HepG2 (cell line): ENCODE data around the gene STXBP4. TPM values are rescaled to one million over a fixed set of nuclear protein-coding genes. Genes with fewer than 3 reads are reported as not detected.

ENCODE experiments used
- STAT5B ChIP-seq: sonication (generic); formaldehyde crosslinking; IDR thresholded peaks from 2 replicates; pipeline ENCODE4 v1.4.0; 2020; ENCODE audit warnings: missing genetic modification reagents
- YEATS4 ChIP-seq: sonication (generic); formaldehyde crosslinking; IDR thresholded peaks from 2 replicates; pipeline ENCODE4 v1.4.0; 2020; ENCODE audit warnings: missing genetic modification reagents, borderline replicate concordance
- ZFP1 ChIP-seq: IDR thresholded peaks from 2 replicates; pipeline ENCODE4 v1.6.1; 2016
- ZNF329 ChIP-seq: sonication (generic); formaldehyde crosslinking; IDR thresholded peaks from 2 replicates; pipeline ENCODE4 v1.9.0; 2021; ENCODE audit warnings: low read depth, mild to moderate bottlenecking, missing genetic modification reagents
- ZNF343 ChIP-seq: sonication (generic); formaldehyde crosslinking; IDR thresholded peaks from 2 replicates; pipeline ENCODE4 v1.4.0; 2020; ENCODE audit warnings: mild to moderate bottlenecking, missing genetic modification reagents
- ZNF556 ChIP-seq: sonication (generic); formaldehyde crosslinking; IDR thresholded peaks from 2 replicates; pipeline ENCODE4 v1.4.0; 2020; ENCODE audit warnings: mild to moderate bottlenecking, missing genetic modification reagents, borderline replicate concordance
- ZNF670 ChIP-seq: sonication (generic); formaldehyde crosslinking; IDR thresholded peaks from 2 replicates; pipeline ENCODE4 v1.8.0; 2022; ENCODE audit warnings: mild to moderate bottlenecking, missing genetic modification reagents, borderline replicate concordance
- polyA plus RNA-seq, 8 experiments: library from polyadenylated mRNA; depleted of rRNA in 3 of 8; stranded (reverse) in 7 of 8; unstranded in 1 of 8; fragments of >200 nt; fragmentation: Illumina TruSeq in 4 of 8; extraction: Trizol in 4 of 8; gene quantifications; 2 replicates each; pipeline versions ENCODE4 v1.2.1 to v1.2.3, GENCODE V29; 2011 to 2016; ENCODE audit warnings: low read depth in 4 of 8, missing spikeins in 1 of 8, mixed read lengths in 1 of 8; ENCODE audit not compliant: insufficient read depth in 1 of 8
- total RNA-seq, 5 experiments: library from RNA; depleted of rRNA; stranded (reverse); fragments of >200 nt; fragmentation: Illumina TruSeq; extraction: Trizol; gene quantifications; 2 replicates each; pipeline ENCODE4 v1.2.3, GENCODE V29; 2016; ENCODE audit warnings: low read depth in 1 of 5
- TF ChIP-seq, protein P1 (sequence below): sonication (generic); formaldehyde crosslinking; IDR thresholded peaks from 2 replicates; pipeline ENCODE4 v1.8.1; 2023; ENCODE audit warnings: missing genetic modification reagents, inconsistent platforms, borderline replicate concordance
- TF ChIP-seq, protein P2 (sequence below), 2 experiments: IDR thresholded peaks; 2 replicates each; pipeline ENCODE4 v1.6.1; 2011 to 2012; ENCODE audit warnings: low read length in 2 of 2, borderline replicate concordance in 1 of 2, low read depth in 1 of 2, mild to moderate bottlenecking in 1 of 2, moderate library complexity in 1 of 2
- TF ChIP-seq, protein P3 (sequence below): sonication (generic); formaldehyde crosslinking; IDR thresholded peaks from 2 replicates; pipeline ENCODE4 v1.4.0; 2020; ENCODE audit warnings: missing genetic modification reagents

Gene STXBP4
- total and polyA plus RNA-seq, 2 of the 13 experiments (the other 11 are each of a cell fraction or from before 2014, with no cell fraction given) = 8.5 to 36.1 TPM

DNA sequence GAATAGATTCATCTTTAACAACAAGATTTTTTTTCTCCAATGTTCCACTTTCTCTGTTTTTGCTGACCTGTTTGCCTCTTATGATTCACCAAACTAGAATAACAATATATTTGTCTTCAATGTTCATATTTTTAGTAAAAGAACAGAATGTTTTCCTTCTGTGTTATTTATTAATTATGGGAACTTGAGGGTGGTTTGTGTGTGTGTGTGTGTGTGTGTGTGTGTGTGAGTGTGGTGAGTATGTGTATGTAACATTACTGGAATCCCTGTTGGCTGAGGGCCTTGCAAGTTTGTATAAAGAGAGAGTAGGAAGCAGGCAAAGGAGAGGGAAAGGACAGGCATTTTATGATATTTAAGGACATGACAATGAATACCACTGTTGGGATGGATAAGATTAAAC is 13.8 kb downstream of the STXBP4 start (continued):
- no peak for TF ChIP-seq ZNF556 (CRISPR knock-in tag)
- TF ChIP-seq, protein P1, sequence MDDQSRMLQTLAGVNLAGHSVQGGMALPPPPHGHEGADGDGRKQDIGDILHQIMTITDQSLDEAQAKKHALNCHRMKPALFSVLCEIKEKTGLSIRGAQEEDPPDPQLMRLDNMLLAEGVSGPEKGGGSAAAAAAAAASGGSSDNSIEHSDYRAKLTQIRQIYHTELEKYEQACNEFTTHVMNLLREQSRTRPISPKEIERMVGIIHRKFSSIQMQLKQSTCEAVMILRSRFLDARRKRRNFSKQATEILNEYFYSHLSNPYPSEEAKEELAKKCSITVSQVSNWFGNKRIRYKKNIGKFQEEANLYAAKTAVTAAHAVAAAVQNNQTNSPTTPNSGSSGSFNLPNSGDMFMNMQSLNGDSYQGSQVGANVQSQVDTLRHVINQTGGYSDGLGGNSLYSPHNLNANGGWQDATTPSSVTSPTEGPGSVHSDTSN (CRISPR knock-in tag) = no peak
- TF ChIP-seq ZFP1 (CRISPR knock-in tag) = no peak
- TF ChIP-seq ZNF343 (CRISPR knock-in tag) = no peak
- no peak for TF ChIP-seq YEATS4 (CRISPR knock-in tag)
- TF ChIP-seq ZNF329 (CRISPR knock-in tag) = no peak
- TF ChIP-seq, protein P2, sequence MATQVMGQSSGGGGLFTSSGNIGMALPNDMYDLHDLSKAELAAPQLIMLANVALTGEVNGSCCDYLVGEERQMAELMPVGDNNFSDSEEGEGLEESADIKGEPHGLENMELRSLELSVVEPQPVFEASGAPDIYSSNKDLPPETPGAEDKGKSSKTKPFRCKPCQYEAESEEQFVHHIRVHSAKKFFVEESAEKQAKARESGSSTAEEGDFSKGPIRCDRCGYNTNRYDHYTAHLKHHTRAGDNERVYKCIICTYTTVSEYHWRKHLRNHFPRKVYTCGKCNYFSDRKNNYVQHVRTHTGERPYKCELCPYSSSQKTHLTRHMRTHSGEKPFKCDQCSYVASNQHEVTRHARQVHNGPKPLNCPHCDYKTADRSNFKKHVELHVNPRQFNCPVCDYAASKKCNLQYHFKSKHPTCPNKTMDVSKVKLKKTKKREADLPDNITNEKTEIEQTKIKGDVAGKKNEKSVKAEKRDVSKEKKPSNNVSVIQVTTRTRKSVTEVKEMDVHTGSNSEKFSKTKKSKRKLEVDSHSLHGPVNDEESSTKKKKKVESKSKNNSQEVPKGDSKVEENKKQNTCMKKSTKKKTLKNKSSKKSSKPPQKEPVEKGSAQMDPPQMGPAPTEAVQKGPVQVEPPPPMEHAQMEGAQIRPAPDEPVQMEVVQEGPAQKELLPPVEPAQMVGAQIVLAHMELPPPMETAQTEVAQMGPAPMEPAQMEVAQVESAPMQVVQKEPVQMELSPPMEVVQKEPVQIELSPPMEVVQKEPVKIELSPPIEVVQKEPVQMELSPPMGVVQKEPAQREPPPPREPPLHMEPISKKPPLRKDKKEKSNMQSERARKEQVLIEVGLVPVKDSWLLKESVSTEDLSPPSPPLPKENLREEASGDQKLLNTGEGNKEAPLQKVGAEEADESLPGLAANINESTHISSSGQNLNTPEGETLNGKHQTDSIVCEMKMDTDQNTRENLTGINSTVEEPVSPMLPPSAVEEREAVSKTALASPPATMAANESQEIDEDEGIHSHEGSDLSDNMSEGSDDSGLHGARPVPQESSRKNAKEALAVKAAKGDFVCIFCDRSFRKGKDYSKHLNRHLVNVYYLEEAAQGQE (IDR thresholded peaks at IDR 0.05; ENCODE audit: borderline replicate concordance in 1 of 2, low read depth in 1 of 2, low read length in 2 of 2) = no peak
- TF ChIP-seq, protein P3, sequence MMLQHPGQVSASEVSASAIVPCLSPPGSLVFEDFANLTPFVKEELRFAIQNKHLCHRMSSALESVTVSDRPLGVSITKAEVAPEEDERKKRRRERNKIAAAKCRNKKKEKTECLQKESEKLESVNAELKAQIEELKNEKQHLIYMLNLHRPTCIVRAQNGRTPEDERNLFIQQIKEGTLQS = no peak
- no peak for TF ChIP-seq ZNF670 (CRISPR knock-in tag)
- no peak for TF ChIP-seq STAT5B (CRISPR knock-in tag)
